Activated naive CD4-positive, alpha-beta T cell treated with anti-CD3 and anti-CD28 coated beads, Interleukin-2, amount 50 U/mL, for 24 hours (primary cell): ENCODE results near the gene BCL2L2.

Experiments
- H3K27ac Mint-ChIP-seq: one replicate; pipeline ENCODE4 v1.8.0; 2021; ENCODE audit warnings: mild to moderate bottlenecking, mixed read lengths
- H3K27me3 Mint-ChIP-seq: one replicate; pipeline ENCODE4 v1.8.0; 2021; ENCODE audit warnings: mixed read lengths
- H3K36me3 Mint-ChIP-seq: one replicate; pipeline ENCODE4 v1.8.0; 2021; ENCODE audit warnings: mixed read lengths
- H3K4me1 Mint-ChIP-seq: one replicate; pipeline ENCODE4 v1.8.0; 2021; ENCODE audit warnings: mixed read lengths
- H3K4me3 Mint-ChIP-seq: one replicate; pipeline ENCODE4 v1.8.0; 2021; ENCODE audit warnings: mild to moderate bottlenecking, mixed read lengths
- H3K9me3 Mint-ChIP-seq: one replicate; pipeline ENCODE4 v1.8.0; 2021; ENCODE audit warnings: mixed read lengths

Gene BCL2L2

DNA sequence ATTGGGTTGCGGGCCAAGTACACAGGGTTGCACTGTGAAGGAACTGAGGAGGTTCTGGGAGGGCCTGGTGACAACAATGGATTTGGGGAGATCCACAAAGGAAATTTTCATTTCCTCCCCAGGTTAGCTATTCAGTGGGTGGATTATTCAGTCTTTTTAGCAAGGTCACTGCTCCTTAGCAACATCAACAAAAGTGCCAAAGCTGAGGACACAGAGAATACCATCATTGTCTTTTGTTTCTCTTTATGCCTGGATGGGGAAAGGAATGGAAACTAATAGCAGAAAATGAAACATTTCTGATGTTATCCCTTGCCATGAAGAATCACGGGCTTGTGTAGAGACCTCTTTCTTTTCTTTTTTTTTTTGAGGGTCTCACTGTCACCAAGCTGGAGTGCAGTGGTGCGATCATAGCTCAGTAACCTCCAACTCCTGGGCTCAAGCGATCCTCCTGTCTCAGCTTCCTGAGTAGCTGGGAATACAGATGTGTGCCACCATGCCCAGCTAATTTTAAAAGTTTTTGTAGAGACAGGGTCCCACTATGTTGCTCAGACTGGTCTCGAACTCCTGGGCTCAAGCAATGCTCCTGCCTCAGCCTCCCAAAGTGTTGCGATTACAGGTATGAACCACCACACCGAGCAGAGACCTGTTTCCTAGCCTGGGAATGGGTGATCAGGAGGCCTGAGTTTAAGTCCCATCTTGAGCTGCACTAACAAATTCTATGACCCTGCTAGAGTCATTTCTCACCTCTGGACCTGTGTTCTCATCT is 10.4 kb upstream of the BCL2L2 start:
- Mint-ChIP-seq H3K36me3 (peaks cover 2% of the 10 kb centered on the region), H3K27me3 (no peaks in the 10 kb centered on the region), H3K4me1 (peaks cover 34% of the 10 kb centered on the region), H3K4me3 (no peak overlapping the region), H3K9me3 (no peaks in the 10 kb centered on the region), H3K27ac (no peak overlapping the region)

DNA sequence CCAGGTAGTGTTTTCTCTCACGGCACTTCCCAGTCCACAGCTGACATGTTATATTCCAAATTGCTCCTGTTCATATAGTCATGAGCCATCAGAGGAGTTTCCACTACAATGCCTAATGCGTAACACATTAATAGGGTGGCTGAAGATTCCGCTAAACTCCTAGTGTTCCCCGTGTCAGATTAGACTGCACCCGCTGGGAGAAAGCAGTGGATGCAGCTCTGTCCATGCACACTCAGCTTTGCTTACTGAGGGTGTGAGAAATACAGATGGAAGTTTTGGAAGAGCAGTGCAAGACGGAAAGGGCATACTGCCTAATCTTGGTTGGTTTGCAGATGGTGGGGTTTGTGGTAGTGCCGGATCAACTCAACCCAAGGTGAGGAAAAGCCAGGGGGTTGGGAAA is 9.5 kb upstream of the BCL2L2 start:
- Mint-ChIP-seq H3K4me1 (peaks cover 34% of the 10 kb centered on the region), H3K27me3 (no peaks in the 10 kb centered on the region), H3K4me3 (no peak overlapping the region), H3K36me3 (peaks cover 2% of the 10 kb centered on the region), H3K9me3 (no peaks in the 10 kb centered on the region), H3K27ac (no peak overlapping the region)

DNA sequence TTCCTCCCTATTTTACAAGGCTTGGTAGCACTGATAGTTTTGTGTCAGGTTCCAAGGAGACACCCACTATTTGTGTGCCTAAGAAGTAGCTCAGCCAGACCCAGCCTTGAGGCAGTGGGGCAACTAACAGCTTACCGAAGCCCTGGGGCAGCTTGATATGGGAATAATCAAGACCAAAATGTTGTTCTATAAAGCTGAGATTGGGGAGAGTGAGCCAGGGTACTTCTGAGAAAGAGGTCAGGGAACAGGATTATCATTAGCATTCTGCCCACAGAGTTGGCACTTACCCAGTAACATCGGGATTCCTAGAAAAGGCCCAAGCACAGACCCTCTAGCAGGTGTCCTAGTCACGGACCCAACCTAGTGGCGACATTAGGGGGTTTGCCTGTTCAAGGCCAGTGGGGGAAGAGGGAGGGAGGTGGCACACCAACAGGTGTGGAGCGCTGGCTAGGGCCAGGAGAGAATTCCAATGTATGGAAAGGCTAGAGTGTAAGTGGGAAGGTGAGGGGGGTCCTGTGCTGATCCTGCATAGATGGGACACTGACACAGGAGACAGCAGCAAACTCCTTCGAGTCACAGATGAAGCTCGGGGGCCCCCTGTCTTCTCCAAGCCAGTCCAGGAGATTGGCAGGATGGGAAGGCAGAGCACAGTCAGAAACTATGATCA is 8.9 kb upstream of the BCL2L2 start:
- H3K36me3 Mint-ChIP-seq, result peaks cover 2% of the 10 kb centered on the region
- no peak overlapping the region for H3K27ac Mint-ChIP-seq
- H3K4me1 Mint-ChIP-seq, result peaks cover 37% of the 10 kb centered on the region
- no peaks in the 10 kb centered on the region for H3K27me3 Mint-ChIP-seq
- H3K9me3 Mint-ChIP-seq, result no peaks in the 10 kb centered on the region
- no peak overlapping the region for H3K4me3 Mint-ChIP-seq

DNA sequence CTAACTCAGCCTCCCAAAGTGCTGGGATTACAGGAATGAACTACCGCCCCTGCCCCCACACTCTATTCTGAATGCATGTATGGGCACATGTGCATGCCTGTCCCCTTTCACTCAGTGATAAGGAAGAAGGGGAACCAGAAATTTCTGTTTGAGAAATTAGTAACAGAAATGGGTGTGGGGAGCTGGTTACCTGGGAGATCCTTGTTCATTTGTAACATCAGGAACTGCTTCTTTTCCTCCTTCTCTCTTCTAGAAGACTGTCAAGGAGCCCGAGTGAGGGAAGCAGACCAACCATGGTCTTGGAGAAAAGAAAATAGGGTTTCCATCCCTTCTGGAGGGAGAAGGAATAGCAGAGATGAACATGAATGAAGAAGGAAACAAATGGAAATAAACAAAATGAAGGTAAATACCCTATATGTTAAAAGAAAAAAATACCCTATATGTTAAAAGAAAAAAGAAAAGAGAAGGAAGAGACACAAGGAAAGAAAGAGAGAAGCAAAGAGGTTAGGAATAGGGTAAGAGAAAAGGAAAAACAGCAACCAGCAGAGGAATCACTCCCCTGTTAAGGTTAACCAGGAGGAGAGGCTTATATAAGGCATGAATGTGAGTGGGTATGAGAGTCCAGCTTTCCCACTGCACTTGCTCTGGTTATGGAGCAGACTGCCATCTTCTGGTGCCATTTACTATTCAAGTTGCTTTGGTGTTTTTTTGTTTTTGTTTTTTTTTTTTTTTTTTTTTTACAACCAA is 7.2 kb upstream of the BCL2L2 start:
- no peaks in the 10 kb centered on the region for H3K9me3 Mint-ChIP-seq
- H3K4me3 Mint-ChIP-seq, result no peak overlapping the region
- H3K27ac Mint-ChIP-seq, result no peak overlapping the region
- H3K27me3 Mint-ChIP-seq, result no peaks in the 10 kb centered on the region
- peaks cover 2% of the 10 kb centered on the region for H3K36me3 Mint-ChIP-seq
- H3K4me1 Mint-ChIP-seq, result peaks cover 40% of the 10 kb centered on the region

DNA sequence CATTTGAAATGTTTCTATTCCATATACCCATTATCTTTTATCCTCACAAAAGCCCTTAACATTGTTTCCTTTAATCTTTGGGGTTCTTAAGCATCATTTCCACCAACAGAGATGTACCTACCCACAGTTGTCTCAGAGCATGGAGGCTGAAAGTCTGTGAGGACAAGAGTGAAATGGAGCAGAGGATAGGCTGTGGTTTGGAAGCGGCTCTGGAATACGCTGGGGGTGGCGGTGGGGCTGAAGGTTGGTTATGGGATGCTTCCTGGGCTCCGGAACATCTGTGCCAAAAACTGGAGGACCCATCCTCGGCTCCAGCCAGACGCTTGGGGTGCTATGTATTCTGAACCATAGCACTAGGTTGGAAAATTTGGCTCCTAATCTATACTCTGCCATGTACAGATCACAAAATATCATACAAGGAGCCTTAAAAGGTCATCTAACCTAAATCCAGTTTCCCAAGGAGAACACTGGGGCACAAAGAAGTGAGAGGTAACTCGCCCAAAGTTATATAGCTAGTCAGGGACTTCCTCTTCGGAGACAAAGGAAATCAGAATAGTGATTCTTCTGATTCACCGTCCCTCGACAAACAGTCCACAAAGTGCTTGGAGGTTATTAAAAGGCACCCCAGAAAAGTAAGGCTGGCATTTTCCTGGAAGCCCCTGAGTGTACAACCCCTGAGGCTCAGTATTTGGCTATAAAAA is 6.5 kb upstream of the BCL2L2 start:
- Mint-ChIP-seq H3K4me1 (peaks cover 34% of the 10 kb centered on the region), H3K27ac (peak overlapping the region; percentile 30), H3K9me3 (no peaks in the 10 kb centered on the region), H3K36me3 (peaks cover 2% of the 10 kb centered on the region), H3K27me3 (peaks cover 4% of the 10 kb centered on the region), H3K4me3 (peak overlapping the region; percentile 91)

DNA sequence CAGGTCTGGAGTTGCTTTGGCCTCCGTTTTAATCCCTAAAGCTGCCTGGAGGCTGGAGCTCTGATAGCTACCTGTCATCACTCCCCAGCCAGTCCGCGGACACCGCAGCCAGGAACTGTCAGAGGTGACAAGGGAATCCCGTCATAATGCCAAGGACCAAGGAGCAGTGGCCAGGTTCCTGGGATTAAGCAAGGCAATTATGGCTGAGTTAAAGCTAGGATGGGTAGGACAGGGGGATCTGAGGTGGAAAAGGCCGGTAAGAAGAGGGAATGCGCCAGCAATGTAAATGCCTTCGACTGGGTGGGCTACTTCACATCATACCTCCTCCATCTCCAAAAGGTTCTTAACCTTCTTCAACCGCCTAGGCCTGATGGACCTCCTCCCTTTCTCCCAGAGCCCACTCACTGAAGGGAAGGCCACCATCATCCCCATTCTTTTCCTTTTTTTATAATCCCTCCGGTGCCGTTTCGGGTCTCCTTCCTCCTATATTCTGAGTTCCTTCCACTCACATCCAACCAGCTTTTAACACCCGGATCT is 5.9 kb upstream of the BCL2L2 start:
- peak overlapping the region; percentile 91 for H3K4me3 Mint-ChIP-seq
- H3K27ac Mint-ChIP-seq, result peak overlapping the region; percentile 91
- H3K36me3 Mint-ChIP-seq, result peaks cover 2% of the 10 kb centered on the region
- peaks cover 31% of the 10 kb centered on the region for H3K4me1 Mint-ChIP-seq
- H3K9me3 Mint-ChIP-seq, result no peaks in the 10 kb centered on the region
- H3K27me3 Mint-ChIP-seq, result peaks cover 4% of the 10 kb centered on the region

DNA sequence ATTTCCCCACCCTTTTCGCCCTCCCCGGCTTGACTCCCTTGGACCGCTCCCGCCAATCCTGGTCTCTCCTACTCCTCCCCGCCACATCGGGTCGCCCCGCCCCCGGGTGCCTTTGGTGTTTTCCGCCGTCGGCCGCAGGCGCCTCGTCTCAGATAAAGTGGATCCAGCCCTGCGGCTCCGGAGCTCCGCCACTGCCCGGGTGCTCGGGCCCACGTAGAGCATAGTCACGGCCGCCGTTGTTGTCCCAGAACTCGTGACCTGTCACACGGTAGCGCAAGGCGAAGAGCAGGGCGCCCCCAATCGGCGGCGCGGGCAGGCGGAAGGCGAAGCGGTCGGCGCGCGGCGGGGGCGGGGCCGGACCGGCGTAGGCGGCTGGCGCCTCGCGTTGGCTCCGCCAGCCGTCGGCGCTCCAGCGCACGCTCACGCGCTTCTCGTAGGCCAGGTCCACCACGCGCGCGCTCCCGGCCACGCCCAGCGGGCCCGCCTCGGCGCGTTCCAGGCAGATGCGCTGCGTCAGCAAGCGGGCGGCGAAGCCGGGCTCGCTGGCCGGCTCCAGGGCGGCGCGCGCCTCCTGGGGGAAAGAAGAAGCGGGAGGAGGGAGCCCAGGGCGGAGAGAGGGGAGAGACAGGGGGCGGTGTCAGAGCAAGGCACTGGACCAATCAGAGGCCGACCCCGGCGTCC is 5.2 kb upstream of the BCL2L2 start:
- Mint-ChIP-seq H3K4me3 (peak overlapping the region; percentile 98), H3K4me1 (peaks cover 31% of the 10 kb centered on the region), H3K27ac (peak overlapping the region; percentile 97), H3K27me3 (peaks cover 7% of the 10 kb centered on the region), H3K36me3 (peaks cover 2% of the 10 kb centered on the region), H3K9me3 (no peaks in the 10 kb centered on the region)

DNA sequence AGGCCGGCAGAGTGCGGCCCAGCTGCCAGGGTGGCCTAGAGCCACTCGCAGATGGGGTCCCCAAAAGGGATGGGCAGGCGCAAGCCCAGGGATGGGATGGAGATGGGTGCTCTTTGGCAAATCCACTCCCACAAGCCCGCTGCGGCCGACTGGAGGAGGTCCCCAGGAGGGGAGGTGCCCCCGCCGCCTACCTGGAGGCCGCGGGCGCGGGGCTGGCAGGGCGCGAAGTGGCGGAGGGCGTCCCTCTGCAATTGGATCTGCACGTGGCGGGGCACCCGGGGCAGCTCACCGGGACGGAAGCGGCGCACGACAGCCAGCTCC is 4.7 kb upstream of the BCL2L2 start:
- H3K27me3 Mint-ChIP-seq, result peaks cover 7% of the 10 kb centered on the region
- peaks cover 30% of the 10 kb centered on the region for H3K4me1 Mint-ChIP-seq
- peak overlapping the region; percentile 97 for H3K27ac Mint-ChIP-seq
- H3K36me3 Mint-ChIP-seq, result peaks cover 2% of the 10 kb centered on the region
- no peaks in the 10 kb centered on the region for H3K9me3 Mint-ChIP-seq
- peak overlapping the region; percentile 98 for H3K4me3 Mint-ChIP-seq

DNA sequence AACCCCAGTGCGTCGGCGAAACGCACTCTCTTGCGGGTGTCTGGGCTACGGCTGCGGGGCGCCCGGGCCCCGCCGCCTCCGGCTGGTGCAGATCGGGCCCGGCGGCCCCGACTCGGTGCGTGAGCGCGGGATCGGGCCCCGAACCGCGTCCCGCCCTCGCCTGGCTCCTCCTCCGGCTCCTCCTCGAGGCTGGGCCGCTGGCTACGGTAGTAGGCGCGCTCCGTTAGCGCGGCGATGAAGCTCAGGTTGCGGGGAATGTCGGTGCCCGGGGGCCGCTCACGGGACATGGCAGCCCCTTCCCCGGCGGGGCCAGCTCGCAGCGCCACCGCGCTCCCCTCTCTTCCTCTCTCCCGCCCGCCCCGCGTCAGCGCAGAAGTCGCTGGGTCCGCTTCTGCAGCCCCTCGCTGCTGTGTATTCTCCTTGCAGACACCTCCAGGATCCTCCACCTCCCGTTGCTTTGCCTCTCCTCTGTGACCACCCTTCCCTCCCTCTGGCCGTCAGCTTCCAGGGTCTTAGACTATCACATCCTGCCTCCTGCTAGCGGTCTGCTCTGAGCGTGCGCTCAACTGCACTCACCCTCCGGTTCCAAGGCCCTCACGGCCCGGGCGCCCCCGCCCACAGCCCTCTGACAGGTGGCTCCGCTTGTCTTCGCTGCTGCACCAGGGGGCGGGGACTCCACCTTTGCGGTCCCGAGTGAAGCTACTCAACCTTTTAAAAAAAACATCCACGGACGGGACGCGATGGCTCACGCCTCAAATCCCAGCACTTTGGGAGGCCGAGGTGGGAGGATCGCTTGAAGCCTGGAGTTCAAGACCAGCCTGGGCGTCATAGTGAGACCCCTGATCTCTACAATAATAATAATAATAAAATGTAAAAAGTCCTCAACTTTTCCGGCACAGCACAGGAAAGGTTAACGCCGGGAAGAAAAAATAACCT is 4.1 kb upstream of the BCL2L2 start, which contains the start of gene PPP1R3E:
TSS of gene PPP1R3E (minus strand) at position 570 of the 936 bp plus-strand sequence. CDS start at position 287, 283 bp downstream.
- Mint-ChIP-seq H3K27me3 (peaks cover 13% of the 10 kb centered on the region), H3K27ac (peak within 1 kb of the TSS; percentile 100), H3K4me1 (peaks cover 28% of the 10 kb centered on the region), H3K36me3 (peaks cover 2% of the 10 kb centered on the region), H3K4me3 (peak within 1 kb of the TSS; percentile 98), H3K9me3 (no peaks in the 10 kb centered on the region)

DNA sequence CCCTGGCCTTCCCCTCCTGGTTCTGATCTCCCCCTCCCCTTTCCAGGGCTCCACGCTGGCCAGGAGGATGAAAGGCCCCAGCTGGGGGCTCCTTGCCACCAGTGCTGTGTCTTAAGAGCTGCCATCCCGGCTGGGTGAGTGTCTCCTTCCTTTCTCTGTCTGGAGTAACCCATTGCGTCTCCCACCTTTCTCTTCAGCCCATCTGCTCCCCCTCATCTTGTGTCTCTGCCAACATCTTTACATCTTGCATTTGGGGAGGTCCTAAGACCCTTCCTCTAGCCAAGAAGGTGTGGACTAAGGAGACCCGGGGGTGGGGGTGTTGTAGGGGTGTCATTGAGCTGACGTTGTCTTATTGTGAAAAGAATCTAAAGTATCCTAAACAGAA is 505 bp downstream of the BCL2L2 start:
- Mint-ChIP-seq H3K4me1 (peaks cover 8% of the 10 kb centered on the region), H3K9me3 (no peaks in the 10 kb centered on the region), H3K36me3 (no peaks in the 10 kb centered on the region), H3K27me3 (peaks cover 21% of the 10 kb centered on the region), H3K4me3 (no peak overlapping the region), H3K27ac (no peak overlapping the region)

DNA sequence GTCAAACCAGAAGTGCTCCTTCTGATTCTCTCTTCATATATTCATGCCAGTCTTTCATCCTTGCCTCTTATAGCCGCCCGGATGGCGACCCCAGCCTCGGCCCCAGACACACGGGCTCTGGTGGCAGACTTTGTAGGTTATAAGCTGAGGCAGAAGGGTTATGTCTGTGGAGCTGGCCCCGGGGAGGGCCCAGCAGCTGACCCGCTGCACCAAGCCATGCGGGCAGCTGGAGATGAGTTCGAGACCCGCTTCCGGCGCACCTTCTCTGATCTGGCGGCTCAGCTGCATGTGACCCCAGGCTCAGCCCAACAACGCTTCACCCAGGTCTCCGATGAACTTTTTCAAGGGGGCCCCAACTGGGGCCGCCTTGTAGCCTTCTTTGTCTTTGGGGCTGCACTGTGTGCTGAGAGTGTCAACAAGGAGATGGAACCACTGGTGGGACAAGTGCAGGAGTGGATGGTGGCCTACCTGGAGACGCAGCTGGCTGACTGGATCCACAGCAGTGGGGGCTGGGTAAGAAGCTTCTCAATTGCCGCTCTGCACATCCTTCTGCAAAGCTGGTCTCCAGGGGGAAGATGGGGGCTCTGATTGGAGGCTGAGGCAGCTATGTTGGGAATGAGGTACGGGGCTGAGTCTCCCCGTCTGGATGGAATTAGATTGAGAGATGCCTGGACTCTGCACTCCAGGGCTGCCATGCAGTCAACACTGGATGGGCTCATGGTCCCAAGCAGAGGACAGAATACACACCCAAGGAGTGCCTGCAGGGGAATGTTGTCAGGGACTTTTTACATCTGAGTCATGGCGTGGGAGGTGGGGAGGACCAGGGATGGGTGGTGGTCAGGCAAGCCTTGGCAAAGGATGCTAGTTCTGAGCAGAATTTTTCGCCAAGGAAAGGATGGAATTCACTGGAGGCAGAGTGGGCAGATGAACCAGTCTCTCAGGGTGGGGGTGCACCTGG is 1.3 kb downstream of the BCL2L2 start:
- H3K36me3 Mint-ChIP-seq, result no peaks in the 10 kb centered on the region
- no peaks in the 10 kb centered on the region for H3K9me3 Mint-ChIP-seq
- H3K27ac Mint-ChIP-seq, result no peak overlapping the region
- H3K27me3 Mint-ChIP-seq, result peaks cover 21% of the 10 kb centered on the region
- no peak overlapping the region for H3K4me3 Mint-ChIP-seq
- H3K4me1 Mint-ChIP-seq, result peaks cover 3% of the 10 kb centered on the region

DNA sequence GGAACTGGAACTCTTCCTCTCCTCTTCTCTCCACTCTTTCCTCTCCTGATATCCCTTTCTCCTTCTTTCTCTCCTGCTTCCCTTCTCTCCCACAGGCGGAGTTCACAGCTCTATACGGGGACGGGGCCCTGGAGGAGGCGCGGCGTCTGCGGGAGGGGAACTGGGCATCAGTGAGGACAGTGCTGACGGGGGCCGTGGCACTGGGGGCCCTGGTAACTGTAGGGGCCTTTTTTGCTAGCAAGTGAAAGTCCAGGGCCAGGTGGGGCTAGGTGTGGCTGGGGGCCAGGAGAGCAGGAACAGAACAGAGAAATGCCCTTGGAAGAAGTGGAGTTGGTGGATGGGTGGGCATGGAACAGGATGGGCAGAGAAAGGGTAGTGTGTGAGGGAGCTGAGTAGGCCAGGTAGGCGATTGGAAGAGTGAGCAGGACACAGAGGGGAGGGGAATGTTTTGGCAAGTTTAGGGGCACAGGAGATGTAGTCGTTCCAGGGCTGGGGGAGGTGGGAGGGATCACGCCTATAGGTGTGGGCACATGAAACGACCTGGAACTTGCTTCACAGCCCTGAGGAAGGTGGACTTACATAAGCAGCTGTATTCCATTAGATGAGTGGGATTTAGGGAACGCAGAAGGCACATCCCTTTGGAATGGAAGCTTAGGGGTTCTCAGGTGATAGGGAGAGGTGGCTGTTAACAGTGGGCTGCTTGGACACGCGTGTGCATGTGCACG is 2.2 kb downstream of the BCL2L2 start:
- no peaks in the 10 kb centered on the region for H3K9me3 Mint-ChIP-seq
- no peaks in the 10 kb centered on the region for H3K4me1 Mint-ChIP-seq
- H3K36me3 Mint-ChIP-seq, result no peaks in the 10 kb centered on the region
- peaks cover 21% of the 10 kb centered on the region for H3K27me3 Mint-ChIP-seq
- no peak overlapping the region for H3K4me3 Mint-ChIP-seq
- H3K27ac Mint-ChIP-seq, result no peak overlapping the region

DNA sequence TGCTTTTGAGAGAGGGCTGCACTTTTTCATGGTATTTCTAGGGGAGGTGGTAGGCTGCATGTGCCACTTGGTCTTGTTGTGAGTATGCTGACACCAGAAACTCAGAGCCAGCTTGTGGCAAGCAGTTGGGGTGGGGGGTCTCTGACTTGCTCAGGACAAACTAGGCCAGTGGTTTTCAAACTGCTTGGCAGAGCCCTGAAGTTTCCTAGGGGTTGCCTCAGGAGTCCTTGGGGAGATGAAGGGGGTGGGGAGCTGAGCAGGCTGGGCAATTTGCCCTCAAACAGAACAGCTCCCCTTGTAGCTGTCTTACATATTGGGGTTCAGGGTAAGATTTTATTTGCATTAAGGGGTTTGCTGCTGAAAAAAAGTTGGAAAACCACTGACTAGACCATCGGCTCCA is 3.9 kb downstream of the BCL2L2 start:
- no peaks in the 10 kb centered on the region for H3K4me1 Mint-ChIP-seq
- no peak overlapping the region for H3K4me3 Mint-ChIP-seq
- no peaks in the 10 kb centered on the region for H3K36me3 Mint-ChIP-seq
- peaks cover 17% of the 10 kb centered on the region for H3K27me3 Mint-ChIP-seq
- no peaks in the 10 kb centered on the region for H3K9me3 Mint-ChIP-seq
- H3K27ac Mint-ChIP-seq, result no peak overlapping the region
